HG03135 (cell line): ENCODE data around the gene MAP3K10.

Source experiments
- ATAC-seq: cut with Tn5 transposase; IDR thresholded peaks from one replicate; pipeline ENCODE4 v1.9.1; 2021; ENCODE audit warnings: mild to moderate bottlenecking, moderate library complexity; ENCODE audit not compliant: unreplicated experiment

Gene MAP3K10

DNA sequence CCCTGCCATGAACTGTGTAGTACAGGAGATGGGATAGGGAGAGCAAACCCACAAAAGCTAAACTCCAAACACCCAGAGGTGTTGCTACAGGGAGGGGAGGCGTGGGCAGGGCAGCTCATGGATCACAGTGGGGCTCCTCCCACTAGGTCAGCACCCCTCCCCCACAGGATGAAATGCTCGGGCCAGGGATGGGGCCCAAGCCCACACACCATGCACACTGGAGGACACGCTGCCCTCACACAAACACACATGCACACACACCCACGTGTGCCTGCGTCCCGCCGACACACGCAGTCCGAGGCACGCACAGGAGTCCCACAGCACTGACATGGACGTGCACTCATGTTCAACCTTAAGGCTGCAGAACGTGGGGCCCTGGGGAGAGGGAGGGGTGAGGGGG, 41.3 kb downstream of the MAP3K10 start:
- ATAC-seq, result no peak

DNA sequence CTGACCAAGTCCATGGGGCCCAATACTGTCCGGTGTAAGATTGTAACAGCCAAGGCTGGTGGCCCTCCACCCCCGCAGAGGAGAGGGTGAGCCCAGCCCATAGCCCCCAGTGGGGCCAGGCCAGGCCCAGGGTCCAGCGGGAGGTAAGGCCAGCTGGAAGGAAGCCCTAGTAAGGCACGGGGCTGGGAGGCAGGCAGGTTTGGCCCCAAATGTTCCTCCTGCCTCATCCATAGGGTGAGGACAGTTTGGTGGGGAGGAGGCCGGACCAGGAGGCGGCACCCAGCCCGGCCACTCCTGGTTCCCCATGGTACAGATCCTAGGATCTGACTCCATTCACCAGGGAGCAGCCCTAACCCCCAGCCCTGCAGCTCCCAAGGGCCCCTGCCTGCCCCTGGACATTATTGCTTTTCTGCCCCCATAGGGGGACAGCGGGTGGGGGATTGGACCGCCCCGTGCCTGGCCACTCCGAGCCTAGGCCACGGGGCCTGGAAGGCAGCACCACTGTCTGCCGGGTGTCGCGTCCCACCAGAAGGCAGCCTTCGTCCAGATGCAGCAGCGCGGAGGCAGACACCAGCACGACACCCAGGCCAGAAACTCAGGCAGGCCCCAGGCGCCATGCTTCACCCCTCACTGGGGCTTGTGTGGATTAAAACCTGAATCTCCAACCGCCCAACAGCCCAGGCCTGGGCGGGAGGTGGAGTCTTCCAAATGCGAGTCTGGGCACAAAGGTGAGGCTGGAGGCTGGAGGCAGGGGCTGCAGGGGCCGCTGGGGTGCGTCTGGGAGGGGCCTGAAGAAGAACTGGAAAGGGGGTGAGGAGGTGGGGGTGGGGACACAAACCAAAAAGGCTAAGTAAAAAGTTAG, 42.0 kb downstream of the MAP3K10 start:
- ATAC-seq, result no peak

DNA sequence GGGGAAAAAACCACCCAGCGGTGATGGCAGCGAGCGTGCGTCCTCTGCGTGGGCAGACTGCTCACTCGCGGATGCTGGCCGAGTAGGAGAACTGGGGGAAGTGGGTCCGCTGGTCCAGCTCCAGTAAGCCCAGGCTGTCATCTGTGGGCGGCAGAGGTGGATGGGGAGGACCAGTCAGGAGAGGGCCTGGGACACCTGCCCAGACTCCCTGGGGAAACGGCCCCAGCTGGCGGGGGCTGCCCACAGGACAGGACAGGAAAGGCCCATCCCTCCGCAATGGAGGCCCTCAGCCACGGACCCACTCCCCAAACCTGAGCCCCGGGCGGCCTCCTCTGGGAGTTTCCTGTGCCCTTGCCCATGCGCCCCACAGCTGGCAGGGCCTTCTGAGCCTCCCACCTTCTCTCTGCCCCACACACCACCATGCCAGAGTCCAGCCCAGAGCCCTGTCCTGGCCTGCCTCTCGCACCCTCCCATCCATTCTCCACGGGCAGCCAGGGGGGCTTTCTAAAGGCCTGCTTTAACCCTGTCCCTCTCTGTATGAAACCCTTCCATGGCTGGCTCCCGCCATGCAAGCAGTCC, 42.7 kb downstream of the MAP3K10 start:
- no peak for ATAC-seq

DNA sequence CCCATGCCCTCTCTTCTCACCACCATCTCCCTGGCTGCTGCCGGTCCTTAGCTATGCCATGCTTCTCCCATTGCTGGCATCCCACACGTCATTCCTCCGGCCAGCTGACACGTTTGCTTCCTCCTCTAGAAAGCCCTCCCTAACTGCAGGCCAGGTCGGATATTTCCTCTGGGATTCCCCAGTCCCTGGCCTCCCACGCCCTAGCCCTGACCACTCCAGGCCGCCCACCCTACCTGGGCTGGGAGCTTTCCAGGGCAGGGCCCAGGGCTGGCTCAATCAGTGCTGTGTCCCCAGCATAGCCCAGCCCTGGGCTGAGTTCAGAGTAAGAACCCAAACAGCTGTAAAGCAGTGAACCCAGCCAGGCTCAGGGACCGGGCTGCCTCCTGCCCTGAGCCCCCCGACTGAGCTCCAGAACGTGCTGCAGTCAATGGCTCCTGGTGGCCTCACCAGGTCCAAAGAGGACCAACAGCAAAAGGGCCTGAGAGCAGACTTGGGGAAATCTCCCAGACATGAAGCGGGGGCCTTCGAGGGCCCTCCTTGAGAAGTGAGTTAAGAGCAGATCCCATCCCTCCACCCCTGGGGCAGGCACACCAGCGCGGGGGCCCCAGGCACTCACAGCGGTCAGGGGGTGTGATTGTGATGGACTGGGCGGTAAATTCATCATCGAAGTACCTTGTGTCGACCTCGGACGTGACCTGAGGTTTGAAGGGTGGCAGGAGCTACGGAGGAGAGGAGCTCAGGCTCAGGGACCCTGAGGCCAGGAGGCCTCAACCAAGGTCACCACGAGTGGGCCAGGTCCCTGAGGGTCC, 43.4 kb downstream of the MAP3K10 start:
- ATAC-seq, result no peak

DNA sequence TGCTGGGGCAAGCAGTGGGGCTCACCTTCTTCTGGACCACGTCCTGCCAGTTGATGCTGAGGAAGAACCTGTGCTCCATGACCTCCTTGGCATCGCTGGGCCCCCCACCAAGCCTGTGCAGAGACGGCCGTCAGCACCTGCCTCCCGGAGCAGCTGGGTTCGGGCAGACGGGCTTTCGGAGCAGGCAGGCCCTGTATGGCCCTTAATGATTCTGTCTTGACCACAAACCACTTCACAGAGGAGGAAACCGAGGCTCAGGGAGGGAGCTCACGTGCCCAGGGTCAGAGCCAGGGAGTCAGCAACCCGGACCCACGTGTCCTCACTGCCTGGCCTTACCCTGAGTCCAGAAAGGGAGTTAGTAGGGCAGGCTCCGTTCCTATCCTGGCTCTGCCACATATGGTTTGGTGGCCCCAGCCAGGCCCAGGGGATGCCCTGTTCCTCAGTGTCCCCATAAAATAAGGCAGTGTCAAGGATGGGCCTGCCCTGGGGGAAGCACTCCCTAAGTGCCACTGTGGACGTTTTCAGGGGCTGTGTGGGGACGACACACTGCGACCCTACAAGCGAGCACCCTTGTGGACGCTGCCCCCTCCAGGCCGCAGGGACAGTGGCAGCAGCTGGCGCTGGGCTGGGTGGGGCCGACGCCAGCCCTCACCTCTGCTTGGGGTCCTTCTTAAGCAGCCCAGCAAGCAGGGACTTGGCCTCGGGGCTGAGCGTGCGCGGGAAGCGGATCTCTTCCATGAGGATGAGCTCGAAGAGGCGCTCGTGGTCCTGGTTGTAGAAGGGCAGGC, 44.2 kb downstream of the MAP3K10 start:
- ATAC-seq, result no peak

DNA sequence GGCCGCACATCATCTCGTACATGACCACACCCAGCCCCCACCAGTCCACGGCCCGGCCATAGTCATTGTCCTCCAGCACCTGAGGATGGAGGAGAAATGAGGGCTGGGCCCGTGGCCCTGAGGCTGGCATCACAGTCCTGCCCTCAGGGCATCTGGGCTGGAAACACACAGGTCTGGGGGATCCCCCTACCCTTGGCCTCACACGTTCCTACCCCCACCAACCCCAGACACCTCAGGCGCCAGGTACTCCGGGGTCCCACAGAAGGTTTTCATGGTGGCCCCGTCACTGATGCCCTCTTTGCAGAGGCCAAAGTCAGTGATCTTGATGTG, 44.8 kb downstream of the MAP3K10 start:
- ATAC-seq, result no peak

DNA sequence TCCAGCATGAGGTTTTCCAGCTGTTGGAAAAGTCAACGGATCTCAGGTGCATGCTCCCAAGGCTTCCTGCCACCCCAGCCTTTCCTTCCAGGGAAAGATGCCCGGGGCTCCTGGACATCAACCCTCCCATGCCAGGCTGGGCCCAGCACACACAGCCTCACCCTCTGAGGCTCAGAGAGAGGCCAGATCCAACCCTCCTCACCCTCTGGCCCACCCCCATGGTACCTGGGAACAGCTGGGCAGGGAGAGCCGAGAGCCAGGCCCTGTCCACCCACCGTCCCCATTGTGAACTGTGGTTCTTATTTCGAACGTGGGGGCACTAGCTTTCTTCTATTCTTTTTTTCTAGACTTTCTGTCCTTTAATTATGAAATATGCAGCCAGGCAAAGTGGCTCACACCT, 45.1 kb downstream of the MAP3K10 start:
- no peak for ATAC-seq

DNA sequence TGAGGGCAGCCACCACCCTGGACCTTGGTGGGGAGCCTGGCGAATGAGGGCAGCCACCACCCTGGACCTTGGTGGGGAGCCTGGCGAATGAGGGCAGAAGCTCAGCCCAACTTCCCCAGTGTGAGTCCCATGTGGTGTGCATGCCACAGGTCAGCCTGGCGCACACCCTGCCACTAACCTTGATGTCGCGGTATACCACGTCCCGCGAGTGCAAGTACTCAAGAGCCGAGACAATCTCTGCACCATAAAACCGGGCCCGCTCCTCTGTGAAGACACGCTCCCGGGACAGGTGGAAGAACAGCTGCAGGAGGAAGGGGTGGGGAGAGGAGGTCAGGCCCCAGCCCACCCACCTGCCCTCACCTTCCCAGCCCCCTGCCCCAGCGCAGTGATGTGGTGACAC, 46.6 kb downstream of the MAP3K10 start:
- ATAC-seq, result no peak

DNA sequence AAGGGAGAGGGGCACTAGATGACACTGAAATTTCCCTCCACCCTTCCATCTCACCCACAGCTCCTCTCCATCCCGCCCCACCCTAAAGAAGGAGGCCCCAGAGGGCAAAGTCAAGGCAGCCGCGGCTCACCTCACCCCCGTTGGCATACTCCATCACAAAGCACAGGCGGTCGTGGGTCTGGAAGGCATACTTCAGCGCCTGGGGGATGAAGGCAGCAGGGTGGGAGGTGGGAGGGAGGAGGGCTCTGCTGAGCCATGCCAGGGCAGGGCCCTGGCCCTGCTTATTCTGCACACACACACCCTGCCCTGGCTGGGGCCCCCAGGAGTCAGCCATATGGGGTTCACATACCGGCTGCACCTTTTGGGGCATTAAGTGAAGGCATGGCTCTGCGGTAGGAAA, 47.5 kb downstream of the MAP3K10 start:
- no peak for ATAC-seq

DNA sequence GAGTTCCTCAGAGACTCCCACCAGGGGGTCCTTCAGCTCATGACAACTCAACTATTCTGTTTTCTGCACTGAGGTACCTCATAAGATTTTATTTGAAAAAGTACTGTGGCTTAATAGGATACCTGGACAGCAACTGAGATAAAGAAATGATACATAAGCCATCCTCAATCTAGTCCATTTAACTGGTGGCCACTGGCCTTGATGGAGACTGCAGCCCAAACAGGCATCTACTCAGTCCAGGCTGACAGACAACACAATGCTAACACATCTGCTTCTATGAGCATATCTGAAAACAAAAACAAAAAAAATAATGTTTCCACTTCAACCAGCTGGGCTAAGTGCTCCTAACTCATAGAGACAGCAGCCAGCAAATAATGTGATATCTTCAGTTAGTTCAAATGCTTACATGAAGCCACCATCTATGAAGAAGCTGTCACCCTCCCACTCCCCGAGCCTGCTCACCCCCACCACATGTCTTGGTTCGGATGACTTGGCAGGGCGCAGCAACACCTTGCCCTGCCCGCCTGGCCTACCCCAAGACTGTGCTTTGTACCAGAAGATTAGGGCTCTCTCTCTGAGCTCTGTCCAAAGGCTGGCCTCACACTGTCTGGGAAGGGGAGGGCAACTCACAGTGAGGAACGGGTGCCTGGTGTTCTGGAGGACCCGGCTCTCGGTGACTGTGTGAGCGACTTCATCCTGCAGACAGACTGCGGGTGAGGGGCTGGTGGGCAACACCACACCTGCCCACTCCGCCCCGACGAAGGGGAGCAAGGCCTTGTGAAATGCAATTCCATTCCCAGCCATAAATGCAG, 48.4 kb downstream of the MAP3K10 start:
- no peak for ATAC-seq

DNA sequence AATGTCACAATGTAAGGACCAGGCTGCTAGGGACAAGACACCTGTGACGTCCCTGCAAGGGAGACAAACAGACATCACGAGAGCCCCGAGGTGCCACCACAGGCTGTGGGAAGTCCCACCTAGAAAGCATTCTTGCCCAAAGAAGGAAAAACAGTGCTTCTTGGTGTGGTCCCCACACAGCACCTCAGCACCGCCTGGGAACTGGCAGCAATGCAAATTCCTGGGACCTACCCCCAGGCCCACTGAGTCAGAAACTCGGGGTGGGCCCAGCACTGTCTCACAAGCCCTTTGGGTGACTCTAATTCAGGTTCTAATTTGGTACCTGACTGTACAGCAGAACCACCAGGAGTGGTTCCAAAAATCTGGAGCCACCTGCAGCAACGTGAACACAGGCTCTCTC, 49.1 kb downstream of the MAP3K10 start:
- ATAC-seq, result no peak

DNA sequence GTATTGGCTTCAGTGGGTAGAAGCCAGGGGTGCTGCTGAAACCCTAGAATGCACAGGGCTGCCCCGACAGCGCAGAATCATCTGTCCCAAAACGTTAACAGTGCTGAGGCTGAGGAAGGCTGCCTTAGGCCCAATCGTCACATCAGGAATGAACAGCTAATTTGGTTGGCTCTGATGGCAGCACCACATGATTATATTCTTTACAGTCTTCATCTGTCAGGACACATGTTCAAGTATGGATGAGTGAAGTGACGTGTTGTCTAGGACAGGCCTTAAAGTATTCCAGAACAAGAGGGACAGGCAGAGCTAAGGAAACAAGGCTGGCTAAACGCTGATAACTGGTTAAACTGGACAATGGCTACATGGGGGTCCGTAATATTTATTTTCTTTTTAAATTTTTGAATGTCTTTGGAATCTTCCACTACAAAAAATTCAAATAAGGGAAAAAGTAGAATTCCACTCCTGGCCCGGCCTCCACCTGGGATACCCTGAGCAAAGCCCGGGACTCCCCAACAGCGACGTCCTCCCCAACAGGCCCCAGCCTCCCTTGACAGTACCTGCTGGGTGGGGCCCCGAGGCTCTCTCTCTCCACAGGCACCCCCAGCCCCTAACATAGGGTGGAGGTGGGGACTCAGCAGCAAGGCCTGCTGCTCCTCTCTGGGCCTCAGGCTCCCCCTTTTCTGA, 50.0 kb downstream of the MAP3K10 start:
- no peak for ATAC-seq

DNA sequence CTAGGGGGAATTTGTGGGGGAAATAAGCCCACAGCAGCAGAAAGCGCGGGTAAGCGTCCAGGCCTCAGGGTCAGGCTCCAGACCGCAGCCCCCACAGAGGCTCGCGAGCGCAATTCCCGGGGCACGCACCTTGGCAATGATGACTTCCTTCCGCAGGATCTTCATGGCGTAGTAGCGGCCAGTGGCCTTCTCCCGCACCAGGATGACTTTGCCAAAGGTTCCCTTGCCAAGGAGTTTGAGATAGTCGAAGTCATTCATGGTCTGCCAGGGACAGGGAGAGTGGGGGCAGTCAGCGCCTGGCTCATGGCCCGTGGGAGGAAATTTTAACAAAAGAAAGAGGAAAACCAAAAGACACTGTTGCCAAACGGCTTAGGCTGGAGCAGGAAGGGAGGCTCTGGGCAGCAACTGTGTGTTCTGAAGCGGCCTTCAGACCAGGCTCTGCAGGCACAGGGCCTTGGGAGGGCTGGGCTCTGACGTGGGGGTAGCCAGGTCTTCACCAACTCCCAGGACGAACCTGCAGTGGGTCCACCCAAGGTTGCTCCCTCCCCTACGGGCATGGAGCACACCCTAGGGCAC, 50.7 kb downstream of the MAP3K10 start:
- no peak for ATAC-seq

DNA sequence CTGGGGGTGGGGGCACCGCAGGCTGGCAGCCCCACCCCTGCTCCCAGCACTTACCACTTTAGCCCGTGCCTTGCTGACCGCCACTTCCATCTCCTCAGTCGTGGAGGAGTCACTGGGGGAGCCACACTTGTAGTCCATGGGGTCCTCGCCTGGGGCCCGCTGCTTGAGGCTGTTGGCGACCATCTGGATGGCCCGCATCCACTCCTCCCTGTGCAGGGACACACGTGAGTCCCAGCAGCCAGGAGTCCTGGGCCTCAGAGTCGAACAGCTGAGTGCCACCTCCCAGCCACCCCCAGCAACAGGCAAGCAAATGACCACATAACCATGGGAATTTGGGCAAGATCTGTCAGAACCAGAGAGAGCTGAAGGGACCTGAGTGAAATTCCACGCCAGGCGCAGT, 51.3 kb downstream of the MAP3K10 start:
- no peak for ATAC-seq

DNA sequence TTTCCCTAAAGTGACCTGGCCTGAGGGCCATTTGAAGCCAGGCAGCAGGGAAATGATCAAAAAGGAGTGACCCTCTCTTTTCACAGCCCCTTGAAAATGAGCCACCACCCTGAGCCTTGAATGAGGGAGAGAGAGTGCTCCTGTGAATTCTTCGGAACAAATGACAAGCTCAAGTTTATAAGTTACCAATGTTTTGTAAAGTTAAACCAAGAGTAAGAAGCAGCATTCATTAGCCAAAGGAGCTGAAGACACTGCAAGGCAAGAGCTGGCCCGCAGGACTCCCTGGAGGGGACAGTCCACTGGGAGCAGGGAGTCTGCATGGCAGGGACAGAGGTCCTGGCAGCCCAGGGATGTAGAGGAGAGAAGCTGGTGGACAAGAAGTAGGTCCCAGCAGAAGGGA, 52.0 kb downstream of the MAP3K10 start:
- no peak for ATAC-seq

DNA sequence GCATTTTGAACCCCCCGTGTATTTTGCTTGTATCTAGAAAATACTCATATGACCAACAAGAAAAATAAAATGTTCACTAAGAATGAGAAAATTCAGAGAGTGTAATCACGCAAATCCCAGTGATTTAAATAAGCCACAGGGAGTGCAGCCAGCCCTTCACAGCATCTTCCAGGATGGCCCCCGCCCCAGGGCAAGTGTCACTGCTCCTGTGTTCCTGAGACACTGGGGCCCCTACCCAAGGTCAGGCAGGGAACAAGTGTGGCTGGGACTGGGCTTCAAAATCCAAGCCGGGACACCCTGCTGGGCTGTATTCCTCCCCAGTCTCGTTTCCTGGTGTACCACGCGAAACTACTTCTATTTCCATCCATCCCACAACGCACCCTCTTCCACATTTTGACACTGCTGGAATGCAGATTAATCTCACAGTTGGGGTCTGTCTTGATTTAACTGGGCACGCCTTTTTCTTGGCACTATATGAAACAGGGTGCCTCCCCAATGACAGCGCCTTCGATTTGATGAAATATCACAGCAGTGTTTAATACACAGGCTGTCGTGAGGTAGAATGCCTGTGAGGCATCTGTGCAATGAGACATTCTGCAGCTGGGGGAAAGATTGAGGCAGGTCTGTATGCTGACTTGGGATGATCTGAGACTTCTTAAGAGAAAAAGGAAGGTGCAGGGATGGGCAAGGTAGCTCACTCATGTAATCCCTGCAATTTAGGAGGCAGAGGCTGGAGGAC, 53.5 kb downstream of the MAP3K10 start:
- no peak for ATAC-seq

DNA sequence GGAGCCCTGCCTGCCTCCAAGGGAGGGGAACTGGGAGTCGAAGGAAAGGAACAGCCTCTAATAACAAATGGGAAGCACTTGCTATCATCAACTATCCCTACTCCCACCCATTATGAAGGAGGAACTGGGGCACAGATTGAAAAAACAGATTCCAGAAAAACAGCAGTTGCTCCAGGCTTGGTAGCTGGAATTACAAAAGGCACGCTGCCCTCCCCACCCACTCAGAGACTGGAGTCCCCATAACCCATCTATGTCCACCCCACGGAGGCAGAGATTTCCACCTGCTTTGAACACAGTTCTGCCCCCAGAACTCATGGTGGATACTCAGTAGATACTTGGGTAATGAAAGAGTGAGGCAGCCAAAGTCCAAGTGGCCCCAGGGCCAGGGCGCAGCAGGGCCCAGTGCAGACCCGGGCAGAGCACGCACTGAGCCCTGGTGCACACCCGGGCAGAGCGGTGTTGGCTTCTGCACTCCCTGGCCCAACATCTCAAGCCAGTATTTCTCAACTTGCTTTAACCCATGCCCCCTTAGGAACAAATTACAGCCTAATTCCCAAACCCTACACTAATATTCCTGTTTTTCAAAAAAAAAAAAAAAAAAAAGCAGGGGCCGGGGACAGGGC, 54.4 kb downstream of the MAP3K10 start:
- ATAC-seq, result no peak
